GM23248 (cell line): ENCODE results near the gene COPS8.

Experiments used
- EZH2 ChIP-seq: fragments of 200-600 bp; sonication (generic); IDR thresholded peaks from 2 replicates; pipeline ENCODE4 v1.6.1; 2018; ENCODE audit warnings: antibody characterized with exemption, mild to moderate bottlenecking; ENCODE audit not compliant: insufficient read depth, poor library complexity, severe bottlenecking
- EZH2phosphoT487 ChIP-seq: fragments of 200-600 bp; sonication (generic); IDR thresholded peaks from 2 replicates; pipeline ENCODE4 v1.6.1; 2018; ENCODE audit warnings: antibody characterized with exemption, moderate library complexity, mild to moderate bottlenecking, low read depth; ENCODE audit not compliant: insufficient read depth

- TF ChIP-seq EZH2 (no peak), EZH2phosphoT487 (no peak)
Observed at GRCh38 chr2:237061356-237061755, 24.3 kb upstream of the COPS8 start.
